Gastroesophageal sphincter (tissue), 3 donors: ENCODE results near the gene SPATA31A6.
"Not testable (repeated sequence)": the region's sequence is repeated elsewhere in the genome, so short reads cannot be mapped to it uniquely, and the experiment has no call there.

ENCODE experiments used
- CTCF ChIP-seq, 4 experiments: fragments of 200-600 bp in 2 of 4; fragments of 450-650 bp in 2 of 4; sonication (generic) in 1 of 4; IDR thresholded peaks; one replicate each; pipeline ENCODE4 v1.5.1; 2017 to 2019; ENCODE audit warnings: antibody characterized with exemption in 4 of 4, mild to moderate bottlenecking in 2 of 4, moderate library complexity in 2 of 4
- POLR2A ChIP-seq, 2 donors: fragments of 450-650 bp; IDR thresholded peaks; one replicate each; pipeline ENCODE4 v1.6.1; 2017; ENCODE audit warnings: antibody characterized with exemption in 2 of 2, mild to moderate bottlenecking in 2 of 2, moderate library complexity in 1 of 2

DNA sequence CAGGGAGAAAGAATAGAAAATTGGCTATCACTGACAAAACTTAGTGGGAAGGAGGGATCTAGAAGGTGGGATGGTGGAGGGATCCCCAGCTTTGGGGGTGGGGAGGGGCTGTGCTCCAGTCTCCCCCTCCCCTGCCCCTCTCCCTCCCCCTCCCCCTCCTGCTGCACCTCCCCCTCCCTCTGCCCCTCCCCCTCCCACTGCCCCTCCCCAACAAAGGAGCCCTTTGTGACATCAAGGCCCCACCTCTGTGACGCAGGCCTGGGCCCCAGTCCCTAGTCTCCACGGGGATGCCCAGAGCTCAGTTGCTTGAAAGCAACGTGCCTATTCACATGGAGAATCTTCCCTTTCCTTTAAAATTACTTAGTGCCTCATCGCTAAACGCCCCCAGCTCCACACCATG lies at the start of gene SPATA31A6:
- not testable (repeated sequence) for TF ChIP-seq CTCF, POLR2A (IDR thresholded peaks at IDR 0.05)
